Ovary (tissue), 3 donors: ENCODE results near the gene FSTL1.

Experiments
- POLR2A ChIP-seq: fragments of 450-650 bp; IDR thresholded peaks from one replicate; pipeline ENCODE4 v1.6.1; 2017; ENCODE audit warnings: antibody characterized with exemption, mild to moderate bottlenecking, moderate library complexity
- TF ChIP-seq, protein P1 (sequence below), 3 donors: fragments of 450-650 bp in 2 of 3; fragments of 200-600 bp in 1 of 3; IDR thresholded peaks; one replicate each; pipeline versions ENCODE4 v1.5.1 to v1.8.0; 2016 to 2022; ENCODE audit warnings: antibody characterized with exemption in 3 of 3, mild to moderate bottlenecking in 1 of 3
- donor health status: DM: no; HTN: no; CAD: no.

- TF ChIP-seq, protein P1, sequence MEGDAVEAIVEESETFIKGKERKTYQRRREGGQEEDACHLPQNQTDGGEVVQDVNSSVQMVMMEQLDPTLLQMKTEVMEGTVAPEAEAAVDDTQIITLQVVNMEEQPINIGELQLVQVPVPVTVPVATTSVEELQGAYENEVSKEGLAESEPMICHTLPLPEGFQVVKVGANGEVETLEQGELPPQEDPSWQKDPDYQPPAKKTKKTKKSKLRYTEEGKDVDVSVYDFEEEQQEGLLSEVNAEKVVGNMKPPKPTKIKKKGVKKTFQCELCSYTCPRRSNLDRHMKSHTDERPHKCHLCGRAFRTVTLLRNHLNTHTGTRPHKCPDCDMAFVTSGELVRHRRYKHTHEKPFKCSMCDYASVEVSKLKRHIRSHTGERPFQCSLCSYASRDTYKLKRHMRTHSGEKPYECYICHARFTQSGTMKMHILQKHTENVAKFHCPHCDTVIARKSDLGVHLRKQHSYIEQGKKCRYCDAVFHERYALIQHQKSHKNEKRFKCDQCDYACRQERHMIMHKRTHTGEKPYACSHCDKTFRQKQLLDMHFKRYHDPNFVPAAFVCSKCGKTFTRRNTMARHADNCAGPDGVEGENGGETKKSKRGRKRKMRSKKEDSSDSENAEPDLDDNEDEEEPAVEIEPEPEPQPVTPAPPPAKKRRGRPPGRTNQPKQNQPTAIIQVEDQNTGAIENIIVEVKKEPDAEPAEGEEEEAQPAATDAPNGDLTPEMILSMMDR (IDR thresholded peaks at IDR 0.05): no peak
- TF ChIP-seq POLR2A: no peak
Measured at GRCh38 chr3:120473389-120473788, 22.6 kb upstream of the FSTL1 start.
